Loucy (cell line): ENCODE measurements around the gene LY6G6D.

Experiments
- CTCF ChIP-seq: fragments of 200-600 bp; sonication (generic); conservative IDR thresholded peaks from 2 replicates; pipeline ENCODE4 v1.5.1; 2014; ENCODE audit warnings: mild to moderate bottlenecking, antibody characterized with exemption, low read length
- EZH2phosphoT487 ChIP-seq: fragments of 200-600 bp; IDR thresholded peaks from 2 replicates; pipeline ENCODE4 v1.6.1; 2018; ENCODE audit warnings: antibody characterized with exemption, mild to moderate bottlenecking, moderate library complexity, borderline replicate concordance

- TF ChIP-seq CTCF (no peak), EZH2phosphoT487 (no peak)
These were observed 3.9 kb upstream of the LY6G6D start for GRCh38 chr6:31711233-31711632.
